Gastrocnemius medialis (tissue), 4 donors: Measurements from ENCODE around the gene TMEM181.

Source experiments
- POLR2A ChIP-seq, 2 donors: fragments of 450-650 bp; IDR thresholded peaks; one replicate each; pipeline ENCODE4 v1.6.1; 2017; ENCODE audit warnings: antibody characterized with exemption in 2 of 2, mild to moderate bottlenecking in 2 of 2, moderate library complexity in 2 of 2
- TF ChIP-seq, protein P1 (sequence below), 5 experiments: fragments of 450-650 bp in 3 of 5; fragments of 200-600 bp in 2 of 5; sonication (generic) in 2 of 5; IDR thresholded peaks in 4 of 5; conservative IDR thresholded peaks in 1 of 5; 1 replicate in 4 of 5; 2 replicates in 1 of 5; pipeline ENCODE4 v1.5.1; 2016 to 2019; ENCODE audit warnings: antibody characterized with exemption in 5 of 5, mild to moderate bottlenecking in 3 of 5, moderate library complexity in 3 of 5

DNA sequence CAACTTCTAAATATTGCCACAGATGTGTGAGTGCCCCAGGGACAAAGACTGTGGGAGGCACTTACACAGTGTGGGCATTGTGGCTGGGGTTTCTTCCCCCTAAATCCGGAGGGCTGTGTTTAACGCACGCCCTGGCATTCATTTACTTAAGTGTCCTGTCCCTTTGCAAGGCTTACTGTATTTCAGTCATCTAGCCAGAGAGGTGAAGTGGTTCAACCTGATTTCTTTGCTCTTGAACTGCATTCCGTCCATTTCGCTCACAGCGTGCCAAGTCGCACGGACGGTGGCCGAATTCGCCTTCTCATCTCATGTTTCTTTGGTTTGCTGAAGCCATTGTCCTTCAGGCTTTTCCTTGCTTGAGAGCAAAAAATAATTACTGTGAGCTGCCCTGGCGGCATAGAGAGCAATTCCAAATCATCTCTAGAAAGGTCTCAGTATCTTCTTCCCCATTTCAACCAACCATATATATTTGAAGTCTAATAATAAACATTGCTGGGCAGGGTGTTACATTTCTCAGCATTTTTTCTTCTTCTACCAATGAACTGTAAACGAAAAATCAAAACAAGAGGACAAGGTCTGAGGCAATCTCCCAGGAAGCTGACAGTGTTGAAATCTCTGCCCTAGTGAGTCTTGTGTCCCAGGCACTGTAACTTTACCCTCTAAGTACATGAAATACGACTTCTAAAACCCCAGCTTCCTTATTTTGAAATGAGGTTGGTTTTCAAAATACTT lies 106.9 kb downstream of the TMEM181 start:
- TF ChIP-seq, protein P1, sequence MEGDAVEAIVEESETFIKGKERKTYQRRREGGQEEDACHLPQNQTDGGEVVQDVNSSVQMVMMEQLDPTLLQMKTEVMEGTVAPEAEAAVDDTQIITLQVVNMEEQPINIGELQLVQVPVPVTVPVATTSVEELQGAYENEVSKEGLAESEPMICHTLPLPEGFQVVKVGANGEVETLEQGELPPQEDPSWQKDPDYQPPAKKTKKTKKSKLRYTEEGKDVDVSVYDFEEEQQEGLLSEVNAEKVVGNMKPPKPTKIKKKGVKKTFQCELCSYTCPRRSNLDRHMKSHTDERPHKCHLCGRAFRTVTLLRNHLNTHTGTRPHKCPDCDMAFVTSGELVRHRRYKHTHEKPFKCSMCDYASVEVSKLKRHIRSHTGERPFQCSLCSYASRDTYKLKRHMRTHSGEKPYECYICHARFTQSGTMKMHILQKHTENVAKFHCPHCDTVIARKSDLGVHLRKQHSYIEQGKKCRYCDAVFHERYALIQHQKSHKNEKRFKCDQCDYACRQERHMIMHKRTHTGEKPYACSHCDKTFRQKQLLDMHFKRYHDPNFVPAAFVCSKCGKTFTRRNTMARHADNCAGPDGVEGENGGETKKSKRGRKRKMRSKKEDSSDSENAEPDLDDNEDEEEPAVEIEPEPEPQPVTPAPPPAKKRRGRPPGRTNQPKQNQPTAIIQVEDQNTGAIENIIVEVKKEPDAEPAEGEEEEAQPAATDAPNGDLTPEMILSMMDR (IDR thresholded peaks at IDR 0.05 in 4 of 5, conservative IDR thresholded peaks at IDR 0.05 in 1 of 5): no peak
- peak in 1 of 2 donors; percentile 20 for TF ChIP-seq POLR2A (IDR thresholded peaks at IDR 0.05)
